Right hindlimb (tissue), 1 donor: Measurements from ENCODE around the gene P4HB.

Experiments used
- DNase-seq: peaks from one replicate; pipeline ENCODE4 v3.0.0-alpha.2; 2018

The P4HB gene

DNA sequence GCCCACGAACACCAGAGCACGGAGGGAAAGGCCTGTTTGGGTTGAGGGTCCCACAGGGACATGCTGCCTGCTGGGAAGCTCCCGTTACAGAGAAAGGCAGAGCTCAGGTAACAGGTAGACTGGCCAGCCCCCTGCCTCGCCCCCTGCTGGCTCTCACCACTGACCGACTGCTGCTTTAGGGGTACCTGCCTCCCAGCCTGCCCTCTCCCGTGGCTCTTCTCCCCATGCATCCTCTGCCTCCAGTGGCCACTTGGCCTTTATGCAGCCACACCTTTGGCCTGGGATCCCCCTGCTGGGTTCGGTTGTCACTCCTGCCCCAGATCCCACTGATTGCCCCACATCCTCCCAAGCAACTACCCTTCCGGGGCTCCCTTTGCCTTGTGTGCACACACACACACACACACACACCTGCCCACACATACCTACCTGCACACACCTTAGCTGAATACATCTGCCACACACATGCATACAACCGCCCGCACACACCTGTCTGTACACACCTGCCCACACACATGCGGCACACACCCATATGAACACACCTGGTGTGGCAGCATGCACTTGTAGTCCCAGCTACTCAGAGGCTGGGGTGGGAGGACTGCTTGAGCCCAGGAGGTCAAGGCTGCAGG is 34.4 kb downstream of the P4HB start:
- no peak for DNase-seq

DNA sequence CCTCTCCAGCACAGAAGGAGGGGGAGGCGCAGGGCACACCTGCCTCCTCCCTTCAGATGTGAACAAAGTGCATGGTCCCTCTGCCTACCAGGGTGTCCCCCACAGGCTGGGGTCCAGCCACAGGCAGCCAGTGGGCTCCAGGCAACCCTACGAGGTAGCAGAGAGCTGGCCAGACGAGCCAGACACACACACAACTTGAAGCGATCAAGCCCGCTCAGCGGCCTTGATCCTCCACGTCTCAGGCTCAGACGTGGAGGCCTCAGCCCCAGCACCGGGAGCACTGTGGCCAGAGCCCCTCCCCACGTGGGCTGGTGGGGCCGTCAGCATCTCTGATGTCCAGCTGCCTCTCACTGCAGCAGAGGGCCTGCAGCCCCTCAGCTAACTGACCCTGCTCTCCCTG is 35.7 kb downstream of the P4HB start:
- DNase-seq = no peak

- no peak for DNase-seq
These were observed 36.4 kb downstream of the P4HB start for GRCh38 chr17:81823820-81824550.

DNA sequence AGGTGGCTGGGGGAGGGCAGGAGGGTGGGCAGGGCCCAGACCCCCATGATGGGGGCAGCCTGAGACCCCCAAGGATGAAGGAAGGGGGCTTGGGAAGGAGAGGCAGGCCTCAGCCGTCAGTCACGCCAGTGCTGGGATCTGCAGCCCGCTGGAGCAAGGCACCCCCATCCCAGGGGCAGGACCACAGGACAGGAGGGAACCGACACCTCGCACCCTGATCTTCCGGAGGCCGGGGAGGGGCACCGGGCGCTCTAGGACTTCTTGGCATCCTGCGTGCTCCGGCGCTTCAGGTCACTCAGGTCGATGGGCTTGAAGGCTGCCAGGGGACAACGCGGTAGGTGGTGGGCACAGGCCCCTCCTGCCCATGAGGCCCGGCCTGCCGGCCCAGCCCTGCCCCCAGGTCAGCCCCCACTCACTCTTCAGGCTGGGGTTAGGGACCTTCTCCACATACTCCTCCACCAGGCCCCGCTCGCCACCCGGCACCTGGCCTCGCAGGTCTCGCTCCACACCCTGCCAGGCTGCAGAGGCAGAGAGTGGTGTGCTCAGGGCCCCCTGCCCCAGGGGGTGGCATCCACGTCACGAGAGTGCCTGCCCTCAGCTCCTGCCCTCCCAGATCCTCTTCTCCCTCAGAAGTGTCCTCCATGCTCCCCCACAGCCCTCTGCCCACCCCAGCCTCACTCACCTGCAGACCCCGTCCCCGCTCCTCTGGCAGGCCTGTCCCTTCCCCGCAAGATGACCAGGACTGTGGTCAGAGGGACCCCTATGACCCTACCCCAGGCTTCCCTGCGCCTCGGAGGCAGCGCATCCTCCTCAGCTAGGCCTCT is 37.1 kb downstream of the P4HB start:
- DNase-seq = no peak

- no peak for DNase-seq
These were observed 38.1 kb downstream of the P4HB start for GRCh38 chr17:81822312-81822637.

DNA sequence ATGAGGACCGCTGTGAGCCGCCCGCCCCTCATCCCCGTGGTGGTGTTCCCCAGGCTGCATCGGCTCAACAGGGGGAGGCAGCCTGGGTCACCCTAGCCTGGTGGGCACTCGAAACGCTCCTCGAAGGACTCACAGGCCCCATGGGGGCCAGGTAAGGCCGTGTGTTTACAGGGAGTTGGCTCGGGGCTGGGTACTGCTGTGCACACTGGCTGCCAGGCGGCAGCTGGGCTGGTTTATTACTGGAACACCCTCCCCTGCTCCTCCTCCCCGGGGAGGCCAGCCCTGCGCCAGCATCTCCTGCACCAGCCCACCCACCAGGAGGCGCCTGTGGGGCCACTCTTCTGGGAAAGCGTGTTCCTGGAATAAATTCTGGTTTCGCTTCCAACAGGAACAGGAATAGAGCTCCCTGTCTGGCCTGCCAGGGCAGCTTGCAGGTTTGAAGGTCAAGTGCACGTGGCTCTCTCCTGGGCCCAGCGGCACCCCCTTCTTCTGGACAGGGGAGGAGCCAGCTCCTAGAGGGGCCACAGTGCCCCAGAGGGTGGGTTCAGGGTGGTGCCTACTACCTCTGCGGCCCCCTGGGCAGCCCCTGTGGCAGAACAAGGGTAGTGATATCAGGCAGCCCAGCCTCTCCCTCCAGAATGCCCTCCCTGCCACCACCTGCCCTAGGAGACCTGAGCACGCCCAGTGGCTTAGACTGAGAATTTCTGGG is 38.6 kb downstream of the P4HB start:
- peak; percentile 65 for DNase-seq

GRCh38 chr17:81821147-81821546 is 39.2 kb downstream of the P4HB start:
- DNase-seq = no peak

DNA sequence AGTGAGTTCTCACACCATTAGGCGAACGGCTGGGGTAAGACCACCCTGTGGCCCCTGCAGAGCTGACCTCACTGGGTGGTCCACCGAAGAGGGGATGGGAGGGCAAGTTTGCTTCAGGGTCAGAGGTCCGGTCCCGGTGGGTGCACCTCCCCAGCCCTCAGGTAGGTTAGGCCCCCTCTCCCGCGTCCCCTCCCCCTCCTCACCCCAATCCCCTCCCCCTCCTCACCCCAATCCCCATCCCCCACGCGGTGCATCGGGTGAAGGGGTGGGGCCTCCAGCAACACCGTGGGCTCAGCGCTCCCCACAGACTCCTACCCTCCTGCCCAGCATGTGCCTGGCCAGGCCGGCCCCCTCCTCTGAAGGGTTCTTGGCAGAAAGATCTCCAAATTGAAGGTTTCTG is 40.6 kb downstream of the P4HB start:
- DNase-seq = no peak

DNA sequence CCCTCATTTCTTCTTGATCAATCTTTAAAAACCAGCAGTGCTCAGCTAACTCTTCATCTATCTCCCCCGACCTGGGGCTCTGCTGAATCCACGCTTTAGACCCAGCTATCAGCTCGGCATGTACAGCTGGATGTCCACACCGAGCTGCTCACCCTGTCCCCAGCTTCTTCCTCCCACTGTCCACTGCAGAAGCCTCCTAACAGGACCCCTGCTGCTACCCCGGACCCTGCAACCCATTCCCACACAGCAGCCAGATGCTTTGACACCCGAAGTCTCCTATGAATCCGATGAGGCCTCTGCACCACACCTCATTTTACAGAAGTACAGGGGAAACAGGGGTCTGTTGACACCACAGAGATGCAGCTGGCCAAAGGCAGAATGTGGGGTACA is 42.6 kb downstream of the P4HB start:
- DNase-seq = no peak

DNA sequence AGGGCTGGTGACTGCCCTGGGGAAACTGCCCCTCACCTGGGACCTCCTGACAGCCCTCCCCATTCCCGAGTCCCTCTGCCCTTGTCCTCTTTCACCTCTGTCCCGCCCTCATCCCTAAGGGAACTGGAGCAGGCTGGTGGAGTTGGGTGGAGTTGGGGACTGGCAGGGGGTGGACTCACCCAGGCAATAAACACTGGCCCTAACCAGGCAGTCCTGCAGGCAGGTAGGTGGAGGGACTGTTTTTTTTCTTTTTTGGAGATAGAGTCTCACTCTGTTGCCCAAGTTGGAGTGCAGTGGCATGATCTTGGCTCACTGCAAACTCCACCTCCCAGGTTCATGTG is 44.7 kb downstream of the P4HB start:
- no peak for DNase-seq

- no peak for DNase-seq
These were observed 45.3 kb downstream of the P4HB start for GRCh38 chr17:81814748-81815645.

DNA sequence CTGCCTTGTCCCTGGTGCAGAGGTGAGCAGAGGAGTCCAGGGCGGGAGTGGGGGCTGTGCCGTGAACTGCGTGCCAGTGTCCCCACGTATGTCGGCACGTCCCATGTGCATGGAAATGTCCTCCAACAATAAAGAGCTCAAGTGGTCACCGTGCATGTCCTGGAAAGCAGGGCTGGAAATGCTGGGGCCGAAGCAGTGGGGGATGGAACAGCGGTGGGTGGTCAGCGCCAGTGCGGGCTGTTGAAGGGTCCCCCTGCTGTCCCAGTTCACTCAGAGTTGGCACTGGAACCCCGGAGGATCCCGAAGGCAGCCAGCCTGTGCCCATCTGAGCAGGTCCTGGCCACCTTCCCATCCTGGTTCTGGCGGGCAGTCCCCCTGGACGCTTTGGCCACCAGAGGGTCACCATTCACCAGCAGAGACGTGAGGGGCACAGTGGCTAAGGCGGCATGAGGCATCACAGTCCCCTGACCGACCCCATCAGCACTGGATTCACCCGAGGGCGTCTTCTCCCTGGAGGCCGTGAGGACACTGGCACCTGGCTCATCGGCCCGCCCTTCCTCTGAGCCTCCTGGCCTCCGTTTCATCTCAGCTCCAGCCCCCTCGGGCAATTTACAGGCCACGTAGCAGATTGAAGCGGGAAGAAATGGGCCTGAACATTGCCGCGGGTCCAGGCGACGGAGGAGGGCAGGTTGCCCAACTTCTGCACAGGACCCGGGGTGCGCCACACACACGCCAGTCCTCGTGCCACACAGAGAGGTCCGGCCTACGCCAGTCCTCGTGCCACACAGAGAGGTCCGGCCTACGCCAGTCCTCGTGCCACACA is 46.3 kb downstream of the P4HB start:
- no peak for DNase-seq

DNA sequence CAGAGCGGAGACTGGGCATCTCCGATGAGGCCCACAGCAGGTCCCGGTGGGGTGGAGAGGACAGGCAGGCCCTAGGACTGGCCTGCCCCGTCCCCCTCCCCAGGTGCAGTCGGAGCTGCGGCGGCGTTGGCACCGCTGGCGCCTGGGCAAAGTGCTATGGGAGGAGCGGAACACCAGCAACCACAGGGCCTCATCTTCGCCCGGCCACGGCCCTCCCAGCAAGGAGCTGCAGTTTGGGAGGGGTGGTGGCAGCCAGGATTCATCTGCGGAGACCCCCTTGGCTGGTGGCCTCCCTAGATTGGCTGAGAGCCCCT is 47.0 kb downstream of the P4HB start:
- DNase-seq = no peak

GRCh38 chr17:81812571-81813370 is 47.6 kb downstream of the P4HB start:
- DNase-seq = no peak

GRCh38 chr17:81811705-81812570 is 48.4 kb downstream of the P4HB start:
- DNase-seq = no peak

DNA sequence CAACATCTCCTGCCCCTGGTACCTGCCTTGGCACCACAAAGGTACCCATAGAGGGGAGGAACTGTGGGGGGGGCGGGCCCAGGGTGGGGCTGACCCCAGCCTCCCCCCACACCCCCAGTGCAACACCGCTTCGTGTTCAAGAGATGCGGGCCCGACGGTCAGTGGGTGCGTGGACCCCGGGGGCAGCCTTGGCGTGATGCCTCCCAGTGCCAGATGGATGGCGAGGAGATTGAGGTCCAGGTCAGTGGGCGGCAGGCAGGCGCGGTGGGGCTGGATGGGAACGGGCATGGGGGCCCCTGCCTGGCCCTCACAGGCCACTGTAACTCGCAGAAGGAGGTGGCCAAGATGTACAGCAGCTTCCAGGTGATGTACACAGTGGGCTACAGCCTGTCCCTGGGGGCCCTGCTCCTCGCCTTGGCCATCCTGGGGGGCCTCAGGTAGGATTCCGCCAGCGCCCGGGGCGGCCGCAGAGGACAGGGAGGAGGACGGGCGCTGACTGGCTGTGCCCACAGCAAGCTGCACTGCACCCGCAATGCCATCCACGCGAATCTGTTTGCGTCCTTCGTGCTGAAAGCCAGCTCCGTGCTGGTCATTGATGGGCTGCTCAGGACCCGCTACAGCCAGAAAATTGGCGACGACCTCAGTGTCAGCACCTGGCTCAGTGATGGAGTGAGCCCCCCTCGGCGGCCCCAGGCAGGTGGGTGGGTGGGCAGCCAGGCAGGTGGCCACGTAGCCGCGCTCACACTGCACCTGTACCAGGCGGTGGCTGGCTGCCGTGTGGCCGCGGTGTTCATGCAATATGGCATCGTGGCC is 49.2 kb downstream of the P4HB start:
- no peak for DNase-seq

DNA sequence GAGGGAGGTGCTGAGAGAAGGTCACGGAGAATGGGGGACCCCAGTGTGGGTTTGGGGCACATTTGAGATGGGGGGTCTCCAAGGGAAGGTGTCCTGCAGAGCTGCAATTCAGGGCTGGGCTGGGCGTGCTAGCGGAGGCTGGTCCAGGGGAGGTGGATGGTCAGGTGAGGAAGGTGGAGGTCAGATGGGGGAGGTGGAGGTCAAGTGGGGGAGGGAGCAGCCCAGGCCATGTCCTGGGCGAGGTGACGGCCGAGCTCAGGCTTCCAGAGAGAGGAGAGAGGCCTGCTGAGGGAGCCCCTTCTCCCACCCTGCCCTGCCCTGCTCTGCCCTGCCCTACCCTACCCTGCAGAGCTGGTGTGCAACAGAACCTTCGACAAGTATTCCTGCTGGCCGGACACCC is 49.9 kb downstream of the P4HB start:
- no peak for DNase-seq

- DNase-seq = no peak
These were observed 50.8 kb downstream of the P4HB start for GRCh38 chr17:81809556-81809998.
